Tibial artery (tissue), 4 donors: Measurements from ENCODE around the gene DYSF.

Experiments used
- DNase-seq, 2 donors: peaks; one replicate each; pipeline ENCODE4 v3.0.0-alpha.2; 2019
- H3K27ac ChIP-seq, 2 donors: fragments of 200-600 bp; sonication (generic) in 1 of 2; 1 replicate in 1 of 2; 2 replicates in 1 of 2; pipeline ENCODE4 v1.5.1; 2018 to 2019; ENCODE audit warnings: mild to moderate bottlenecking in 1 of 2
- H3K27me3 ChIP-seq, 2 donors: fragments of 200-600 bp; sonication (generic) in 1 of 2; one replicate each; pipeline versions ENCODE4 v1.5.1 to v1.6.0; 2016 to 2019
- H3K36me3 ChIP-seq, 3 donors: fragments of 200-600 bp; sonication (generic) in 2 of 3; one replicate each; pipeline ENCODE4 v1.5.1; 2016 to 2019; ENCODE audit warnings: mild to moderate bottlenecking in 2 of 3
- H3K4me1 ChIP-seq, 4 donors: fragments of 200-600 bp; sonication (generic) in 2 of 4; 1 replicate in 3 of 4; 2 replicates in 1 of 4; pipeline ENCODE4 v1.5.1; 2016 to 2019
- H3K4me3 ChIP-seq, 2 donors: fragments of 200-600 bp; sonication (generic) in 1 of 2; 1 replicate in 1 of 2; 2 replicates in 1 of 2; pipeline ENCODE4 v1.5.1; 2018 to 2019; ENCODE audit warnings: mild to moderate bottlenecking in 2 of 2
- H3K9me3 ChIP-seq, 3 donors: fragments of 200-600 bp; sonication (generic) in 1 of 3; one replicate each; pipeline ENCODE4 v1.5.1; 2016 to 2019
- intact Hi-C: fragments of 100-400 bp; cut with DNase I; formaldehyde crosslinking; loops from one replicate; pipeline ENCODE4 v1.15.0; 2023; ENCODE audit warnings: low total_unique reads
- TF ChIP-seq, protein P1 (sequence below), 2 experiments: fragments of 200-600 bp in 1 of 2; fragments of 450-650 bp in 1 of 2; IDR thresholded peaks; one replicate each; pipeline ENCODE4 v1.5.1; 2017 to 2019; ENCODE audit warnings: antibody characterized with exemption in 2 of 2, mild to moderate bottlenecking in 1 of 2, moderate library complexity in 1 of 2

Gene DYSF

DNA sequence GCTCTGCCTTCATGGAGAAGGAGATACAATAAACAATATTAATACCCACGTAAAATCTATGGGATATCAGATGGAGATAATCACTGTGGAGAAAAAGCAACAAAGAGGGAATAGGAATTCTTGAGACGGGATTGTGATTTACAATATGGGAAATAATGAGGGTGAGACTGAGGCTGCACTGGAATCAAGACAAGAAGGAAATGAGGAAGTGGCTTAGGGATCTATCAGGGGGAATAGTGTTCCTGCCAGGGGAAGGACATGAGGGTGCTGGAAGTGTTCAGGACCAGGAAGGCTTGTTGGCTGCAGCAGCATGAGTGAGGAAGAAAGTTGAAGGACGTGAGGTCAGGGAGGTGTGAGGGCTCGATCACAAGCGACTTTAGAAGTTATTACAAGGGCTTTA, 182.4 kb downstream of the DYSF start:
- Histone ChIP-seq H3K9me3 (no peaks in the 10 kb centered on the region), H3K27ac (no peak overlapping the region), H3K36me3 (no peaks in the 10 kb centered on the region), H3K4me1 (no peaks in the 10 kb centered on the region), H3K4me3 (no peak overlapping the region), H3K27me3 (no peaks in the 10 kb centered on the region)
- TF ChIP-seq, protein P1, sequence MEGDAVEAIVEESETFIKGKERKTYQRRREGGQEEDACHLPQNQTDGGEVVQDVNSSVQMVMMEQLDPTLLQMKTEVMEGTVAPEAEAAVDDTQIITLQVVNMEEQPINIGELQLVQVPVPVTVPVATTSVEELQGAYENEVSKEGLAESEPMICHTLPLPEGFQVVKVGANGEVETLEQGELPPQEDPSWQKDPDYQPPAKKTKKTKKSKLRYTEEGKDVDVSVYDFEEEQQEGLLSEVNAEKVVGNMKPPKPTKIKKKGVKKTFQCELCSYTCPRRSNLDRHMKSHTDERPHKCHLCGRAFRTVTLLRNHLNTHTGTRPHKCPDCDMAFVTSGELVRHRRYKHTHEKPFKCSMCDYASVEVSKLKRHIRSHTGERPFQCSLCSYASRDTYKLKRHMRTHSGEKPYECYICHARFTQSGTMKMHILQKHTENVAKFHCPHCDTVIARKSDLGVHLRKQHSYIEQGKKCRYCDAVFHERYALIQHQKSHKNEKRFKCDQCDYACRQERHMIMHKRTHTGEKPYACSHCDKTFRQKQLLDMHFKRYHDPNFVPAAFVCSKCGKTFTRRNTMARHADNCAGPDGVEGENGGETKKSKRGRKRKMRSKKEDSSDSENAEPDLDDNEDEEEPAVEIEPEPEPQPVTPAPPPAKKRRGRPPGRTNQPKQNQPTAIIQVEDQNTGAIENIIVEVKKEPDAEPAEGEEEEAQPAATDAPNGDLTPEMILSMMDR (IDR thresholded peaks at IDR 0.05): no peak
- DNase-seq: no peak
- intact Hi-C loops: no loop called here

DNA sequence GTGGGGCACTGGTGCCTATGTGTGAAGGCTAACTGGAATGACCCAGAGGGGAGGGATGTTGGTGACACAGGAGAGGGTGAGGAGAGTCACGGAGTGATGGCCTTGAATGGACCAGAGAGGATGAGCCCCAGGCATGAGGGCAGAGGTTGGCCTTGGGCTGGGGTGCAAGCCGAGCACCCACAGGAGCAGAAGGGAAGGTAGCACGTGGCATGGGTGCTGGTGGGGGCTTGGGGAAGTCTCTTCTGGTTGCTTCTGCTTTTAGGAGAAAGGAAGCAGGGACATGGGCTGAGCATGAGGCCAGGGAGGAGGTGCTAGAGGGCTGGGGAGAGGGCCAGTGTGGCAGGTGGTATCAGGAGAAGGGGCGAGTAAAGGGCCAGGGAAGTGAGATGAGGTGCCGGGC, 183.8 kb downstream of the DYSF start:
- Histone ChIP-seq H3K27me3 (no peaks in the 10 kb centered on the region), H3K27ac (no peak overlapping the region), H3K9me3 (no peaks in the 10 kb centered on the region), H3K4me3 (no peak overlapping the region), H3K4me1 (no peaks in the 10 kb centered on the region), H3K36me3 (no peaks in the 10 kb centered on the region)
- no peak for DNase-seq
- intact Hi-C loops: no loop called here
- TF ChIP-seq, protein P1 (IDR thresholded peaks at IDR 0.05): no peak

DNA sequence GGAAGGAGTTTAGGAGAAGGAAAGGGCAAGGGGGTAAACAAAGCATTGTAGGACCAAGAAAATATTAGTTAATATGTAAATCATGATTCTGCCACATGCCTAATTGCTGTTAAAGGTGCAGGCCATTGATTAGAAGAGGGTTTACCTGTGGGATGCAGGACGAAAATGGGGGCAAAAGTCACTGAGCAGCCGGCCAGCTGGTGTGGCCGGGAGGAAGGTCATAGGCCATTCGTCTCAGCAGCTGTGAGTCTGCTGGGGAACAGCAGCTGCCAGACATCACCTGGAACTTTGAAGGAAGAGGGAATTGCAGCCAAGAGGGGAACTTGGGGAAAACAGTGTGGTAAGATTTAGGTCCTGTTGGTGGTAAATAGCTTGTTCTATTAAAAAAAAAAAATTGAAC, 184.4 kb downstream of the DYSF start:
- no peaks in the 10 kb centered on the region for H3K9me3 ChIP-seq
- no peaks in the 10 kb centered on the region for H3K27me3 ChIP-seq
- no peak overlapping the region for H3K4me3 ChIP-seq
- intact Hi-C loops: no loop called here
- H3K4me1 ChIP-seq: no peaks in the 10 kb centered on the region
- no peak for DNase-seq
- no peaks in the 10 kb centered on the region for H3K36me3 ChIP-seq
- TF ChIP-seq, protein P1 (IDR thresholded peaks at IDR 0.05): no peak
- no peak overlapping the region for H3K27ac ChIP-seq

GRCh38 chr2:71639735-71640134, 186.4 kb downstream of the DYSF start:
- no peak for DNase-seq
- H3K4me1 ChIP-seq: peaks cover 0 to under 1% (median 0%) of the 10 kb centered on the region in 4 donors
- intact Hi-C loops: no loop called here
- H3K27ac ChIP-seq: no peak overlapping the region
- H3K36me3 ChIP-seq: no peaks in the 10 kb centered on the region
- H3K4me3 ChIP-seq: no peak overlapping the region
- TF ChIP-seq, protein P1 (IDR thresholded peaks at IDR 0.05): no peak
- no peaks in the 10 kb centered on the region for H3K27me3 ChIP-seq
- H3K9me3 ChIP-seq: no peaks in the 10 kb centered on the region

- H3K27me3 ChIP-seq: no peaks in the 10 kb centered on the region
- TF ChIP-seq, protein P1 (IDR thresholded peaks at IDR 0.05): no peak
- intact Hi-C loops: no loop called here
- no peak for DNase-seq
- no peak overlapping the region for H3K27ac ChIP-seq
- H3K36me3 ChIP-seq: no peaks in the 10 kb centered on the region
- H3K4me3 ChIP-seq: no peak overlapping the region
- peaks cover 0 to 8% (median 6%) of the 10 kb centered on the region in 4 donors for H3K4me1 ChIP-seq
- no peaks in the 10 kb centered on the region for H3K9me3 ChIP-seq
Measured at GRCh38 chr2:71640489-71640888, 187.1 kb downstream of the DYSF start.
